C4-2B (cell line): ENCODE results near the gene LCK.

ENCODE experiments used
- H3K27ac ChIP-seq: fragments of 450-650 bp; 2 replicates; pipeline ENCODE4 v1.5.1; 2017
- ZFX ChIP-seq: fragments of 450-650 bp; IDR thresholded peaks from 2 replicates; pipeline ENCODE4 v1.6.1; 2017
- TF ChIP-seq, protein P1 (sequence below): fragments of 450-650 bp; conservative IDR thresholded peaks from 2 replicates; pipeline ENCODE4 v1.5.1; 2017; ENCODE audit warnings: mild to moderate bottlenecking

The LCK gene

GRCh38 chr1:32332290-32333079, 81.4 kb downstream of the LCK start:
- peak overlapping the region; percentile 50 for H3K27ac ChIP-seq
- TF ChIP-seq ZFX: no peak
- TF ChIP-seq, protein P1, sequence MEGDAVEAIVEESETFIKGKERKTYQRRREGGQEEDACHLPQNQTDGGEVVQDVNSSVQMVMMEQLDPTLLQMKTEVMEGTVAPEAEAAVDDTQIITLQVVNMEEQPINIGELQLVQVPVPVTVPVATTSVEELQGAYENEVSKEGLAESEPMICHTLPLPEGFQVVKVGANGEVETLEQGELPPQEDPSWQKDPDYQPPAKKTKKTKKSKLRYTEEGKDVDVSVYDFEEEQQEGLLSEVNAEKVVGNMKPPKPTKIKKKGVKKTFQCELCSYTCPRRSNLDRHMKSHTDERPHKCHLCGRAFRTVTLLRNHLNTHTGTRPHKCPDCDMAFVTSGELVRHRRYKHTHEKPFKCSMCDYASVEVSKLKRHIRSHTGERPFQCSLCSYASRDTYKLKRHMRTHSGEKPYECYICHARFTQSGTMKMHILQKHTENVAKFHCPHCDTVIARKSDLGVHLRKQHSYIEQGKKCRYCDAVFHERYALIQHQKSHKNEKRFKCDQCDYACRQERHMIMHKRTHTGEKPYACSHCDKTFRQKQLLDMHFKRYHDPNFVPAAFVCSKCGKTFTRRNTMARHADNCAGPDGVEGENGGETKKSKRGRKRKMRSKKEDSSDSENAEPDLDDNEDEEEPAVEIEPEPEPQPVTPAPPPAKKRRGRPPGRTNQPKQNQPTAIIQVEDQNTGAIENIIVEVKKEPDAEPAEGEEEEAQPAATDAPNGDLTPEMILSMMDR: no peak

DNA sequence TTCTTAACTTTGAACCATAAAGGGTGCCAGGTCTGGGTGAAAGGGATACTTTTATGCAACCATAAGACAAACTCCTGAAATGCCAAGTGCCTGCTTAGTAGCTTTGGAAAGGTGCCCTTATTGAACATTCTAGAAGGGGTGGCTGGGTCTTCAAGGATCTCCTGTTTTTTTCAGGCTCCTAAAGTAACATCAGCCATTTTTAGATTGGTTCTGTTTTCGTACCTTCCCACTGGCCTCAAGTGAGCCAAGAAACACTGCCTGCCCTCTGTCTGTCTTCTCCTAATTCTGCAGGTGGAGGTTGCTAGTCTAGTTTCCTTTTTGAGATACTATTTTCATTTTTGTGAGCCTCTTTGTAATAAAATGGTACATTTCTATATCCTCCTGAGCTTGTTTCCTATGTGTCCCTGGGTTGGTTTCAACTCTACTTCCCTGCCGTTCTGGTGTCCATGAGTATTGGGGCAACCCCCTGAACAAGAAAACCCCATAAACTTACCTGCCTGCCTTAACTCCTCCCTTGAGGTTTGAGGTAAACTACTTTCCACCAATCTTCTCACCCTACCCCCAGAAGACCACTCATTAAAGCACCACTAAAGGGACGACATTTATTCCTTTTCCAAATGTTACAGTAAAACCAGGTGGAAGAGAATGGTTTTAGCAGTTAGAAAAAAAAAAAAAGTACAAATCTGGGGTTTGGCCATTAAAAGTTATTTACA, 82.3 kb downstream of the LCK start:
- TF ChIP-seq, protein P1: no peak
- TF ChIP-seq ZFX: no peak
- peak overlapping the region; percentile 50; the same call in 1 of the 2 replicates for H3K27ac ChIP-seq

DNA sequence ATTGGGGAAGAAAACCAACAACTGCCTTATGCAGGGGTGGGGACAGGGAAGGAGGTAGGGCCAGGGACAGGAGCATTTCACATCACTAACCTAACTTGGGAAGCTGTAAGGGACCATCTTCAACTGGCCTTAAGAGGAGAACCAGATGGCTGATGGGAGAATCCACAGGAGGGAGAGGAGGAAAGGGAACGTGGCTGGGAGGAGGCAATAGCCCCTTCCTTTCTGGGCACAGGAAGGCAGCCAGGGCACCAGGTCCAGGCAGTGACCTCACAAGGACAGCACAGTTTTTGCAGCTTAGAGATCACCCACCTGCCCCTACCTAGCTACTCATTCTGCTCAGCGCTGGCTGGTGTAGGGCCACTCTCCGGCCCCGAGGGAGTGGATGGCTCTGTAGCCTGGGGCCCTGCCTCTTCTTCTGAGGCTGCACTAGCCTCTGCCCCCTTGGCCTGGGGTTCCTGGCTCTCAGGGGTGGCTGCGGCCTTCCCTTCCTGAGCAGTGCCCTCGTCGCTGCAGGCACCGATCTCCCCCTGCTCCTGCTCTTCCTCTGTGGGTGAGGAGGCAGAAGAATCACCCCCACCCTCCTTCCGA, 83.3 kb downstream of the LCK start:
- H3K27ac ChIP-seq: peak overlapping the region; percentile 81

GRCh38 chr1:32334864-32335534, 83.9 kb downstream of the LCK start:
- TF ChIP-seq, protein P1: peak; percentile 84
- no peak for TF ChIP-seq ZFX
- H3K27ac ChIP-seq: peak overlapping the region; percentile 81

More for the DNA sequence above, 83.3 kb downstream of the LCK start:
- TF ChIP-seq, protein P1: no peak

DNA sequence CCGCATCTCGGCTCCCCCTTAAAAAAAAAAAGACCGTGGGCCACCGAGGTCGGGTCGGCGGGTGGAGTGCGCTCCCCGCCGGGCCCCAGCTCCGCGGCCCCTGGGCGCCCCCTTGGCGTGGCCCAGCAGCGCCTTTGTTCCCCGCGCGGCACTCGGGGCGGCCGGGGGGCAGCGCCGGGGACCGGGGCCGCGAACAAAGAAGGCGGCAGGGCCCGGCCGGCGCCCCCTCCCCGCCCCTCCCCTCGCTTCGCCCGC, 84.4 kb downstream of the LCK start:
- no peak for TF ChIP-seq ZFX
- peak overlapping the region; percentile 81 for H3K27ac ChIP-seq
